NCI-H2171 treated with DMSO at 0.1 percent for 48 hours (cell line): ENCODE measurements around the gene BCL2L12.
A peak's percentile ranks its signal among the peaks of the same experiment; 100 is the strongest.
"Not testable (repeated sequence)": the region's sequence is repeated elsewhere in the genome, so short reads cannot be mapped to it uniquely, and the experiment has no call there.

ENCODE experiments used
- DNase-seq: peaks from one replicate; lab custom pipeline; 2025; lab: John Stamatoyannopoulos, UW

Gene BCL2L12, protein sequence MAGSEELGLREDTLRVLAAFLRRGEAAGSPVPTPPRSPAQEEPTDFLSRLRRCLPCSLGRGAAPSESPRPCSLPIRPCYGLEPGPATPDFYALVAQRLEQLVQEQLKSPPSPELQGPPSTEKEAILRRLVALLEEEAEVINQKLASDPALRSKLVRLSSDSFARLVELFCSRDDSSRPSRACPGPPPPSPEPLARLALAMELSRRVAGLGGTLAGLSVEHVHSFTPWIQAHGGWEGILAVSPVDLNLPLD

DNA sequence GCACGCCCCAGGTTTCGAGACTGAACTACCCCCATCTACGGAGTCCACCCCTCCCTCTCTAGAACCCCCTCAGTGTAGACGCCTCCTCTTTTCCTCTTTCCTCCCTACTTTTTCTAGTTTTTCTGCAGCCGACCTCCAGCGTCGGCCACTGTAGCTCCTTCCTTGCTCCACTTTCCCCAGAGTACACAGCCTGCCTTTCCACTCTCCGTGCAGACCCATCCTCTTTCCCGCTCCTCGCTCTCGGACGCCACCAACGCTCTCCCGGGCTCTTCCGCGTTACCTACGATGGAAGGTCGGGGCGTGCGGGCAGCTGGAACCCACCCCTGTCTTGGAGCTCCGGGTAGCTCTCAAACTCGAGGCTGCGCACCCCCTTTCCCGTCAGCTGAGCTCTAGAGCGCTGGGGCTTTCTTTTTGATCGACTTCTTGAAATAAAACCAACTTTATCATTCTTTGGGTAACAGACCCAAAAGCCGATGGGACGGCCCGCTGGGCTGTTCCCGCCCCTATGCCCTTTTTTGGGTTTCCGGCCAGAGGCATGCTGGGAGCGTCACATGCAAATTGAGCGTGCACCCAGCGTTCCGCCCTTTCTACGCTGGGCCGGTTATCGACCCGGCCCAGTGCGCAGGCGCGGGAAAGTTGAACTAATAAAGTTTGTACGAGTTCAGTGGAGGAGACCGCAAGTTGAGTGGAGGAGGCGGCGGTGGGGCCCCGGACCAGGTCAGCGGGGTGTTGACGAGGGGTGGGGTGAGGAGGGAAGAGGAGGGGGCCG is at the start of gene BCL2L12, which contains the start of gene IRF3:
TSS of gene BCL2L12 (plus strand) at position 583 of the 769 bp plus-strand sequence. CDS start 760 bp downstream, outside the sequence.
TSS of gene IRF3 (minus strand) at position 507 of the 769 bp plus-strand sequence. CDS start 1,019 bp downstream, outside the sequence.
- peak; percentile 86 for DNase-seq

DNA sequence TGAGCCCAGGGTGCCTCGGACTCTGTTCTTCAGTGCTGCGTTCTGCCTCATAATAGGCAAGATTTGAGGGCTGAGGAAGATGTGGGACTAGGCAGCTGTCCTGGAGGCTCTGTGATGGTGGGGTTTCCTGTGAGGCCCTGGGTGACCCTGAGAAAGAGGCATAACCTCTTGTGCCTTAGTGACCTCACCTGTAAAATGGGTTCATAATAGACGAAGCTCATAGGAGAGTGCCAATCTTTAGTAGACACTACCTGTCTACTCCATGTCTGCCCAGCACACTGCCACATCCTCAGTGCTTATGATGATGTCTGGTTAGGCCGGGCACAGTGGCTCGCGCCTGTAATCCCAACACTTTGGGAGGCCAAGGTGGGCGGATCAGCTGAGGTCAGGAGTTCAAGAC is 49.2 kb upstream of the BCL2L12 start:
- no peak for DNase-seq

DNA sequence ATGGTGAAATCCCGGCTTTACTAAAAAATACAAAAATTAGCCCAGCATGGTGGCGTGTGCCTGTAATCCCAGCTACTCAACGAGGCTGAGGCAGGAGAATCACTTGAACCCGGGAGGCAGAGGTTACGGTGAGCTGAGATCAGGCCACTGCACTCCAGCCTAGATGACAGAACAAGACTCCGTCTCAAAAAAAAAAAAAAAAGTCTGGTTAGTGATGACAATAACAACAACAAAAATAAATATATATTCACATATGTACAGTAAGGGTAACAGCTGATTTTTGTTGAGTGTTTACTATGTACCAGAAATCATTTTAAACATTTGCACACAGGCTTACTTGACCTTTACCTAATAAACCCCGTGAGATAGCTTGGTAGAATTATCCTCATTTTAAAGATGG is 48.8 kb upstream of the BCL2L12 start:
- no peak for DNase-seq

DNA sequence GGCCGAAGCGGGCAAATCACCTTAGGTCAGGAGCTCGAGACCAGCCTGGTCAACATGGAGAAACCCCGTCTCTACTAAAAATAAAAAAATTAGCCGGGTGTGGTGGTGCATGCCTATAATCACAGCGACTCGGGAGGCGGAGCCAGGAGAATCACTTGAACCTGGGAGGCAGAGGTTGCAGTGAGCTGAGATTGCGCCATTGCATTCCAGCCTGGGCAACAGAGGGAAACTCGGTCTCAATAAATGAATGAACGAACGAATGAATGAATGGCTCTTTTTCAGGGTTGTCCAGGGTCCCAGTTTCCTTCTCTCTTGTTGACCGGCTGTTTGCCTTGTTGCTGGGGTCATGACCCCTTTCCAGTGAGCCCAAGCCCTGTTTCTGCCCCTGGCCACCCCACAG is 47.9 kb upstream of the BCL2L12 start:
- not testable (repeated sequence) for DNase-seq

DNA sequence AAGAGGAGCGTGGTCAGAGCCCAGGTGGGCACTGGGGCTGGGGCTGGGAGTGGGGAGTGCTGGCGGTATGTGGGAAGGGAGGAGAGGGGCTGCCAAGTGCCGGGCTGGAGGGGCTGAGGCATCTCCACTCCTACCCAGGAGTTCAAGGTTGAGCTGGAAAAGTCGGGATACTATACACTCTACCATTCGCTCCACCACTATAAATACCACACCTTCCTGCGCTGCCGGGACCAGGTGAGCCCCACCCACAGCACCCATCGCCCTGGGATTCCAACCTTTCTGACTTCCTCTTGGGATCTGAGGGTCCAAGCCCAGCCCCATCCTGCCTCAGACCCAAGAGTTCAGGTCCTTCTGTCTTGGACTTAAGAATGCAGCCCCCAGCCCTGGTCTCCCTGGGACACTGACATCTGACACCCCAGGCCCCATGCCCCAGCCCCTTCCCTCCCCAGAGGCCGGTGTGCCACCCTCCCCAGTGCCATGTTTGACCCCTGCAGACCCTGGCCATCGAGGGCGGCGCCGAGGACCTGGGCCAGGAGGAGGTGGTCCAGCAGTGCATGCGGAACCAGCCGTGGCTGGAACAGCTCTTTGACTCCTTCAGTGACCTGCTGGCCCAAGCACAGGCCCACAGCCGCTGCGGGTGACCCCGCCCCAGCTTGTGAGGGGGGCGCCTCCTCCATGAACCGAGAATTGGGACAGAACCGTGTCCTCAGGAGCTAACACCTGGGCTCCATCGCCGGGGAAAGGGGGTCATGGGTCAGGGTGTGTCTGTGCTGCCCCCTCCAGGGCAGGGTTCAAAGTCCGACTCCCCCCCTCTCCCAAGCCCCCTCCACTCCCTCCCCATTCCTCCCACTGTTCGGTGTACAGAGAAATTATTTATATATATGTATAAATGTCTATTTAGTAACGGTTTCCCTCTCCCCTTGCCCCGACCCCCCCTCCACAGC is 40.5 kb upstream of the BCL2L12 start:
- DNase-seq, result no peak

DNA sequence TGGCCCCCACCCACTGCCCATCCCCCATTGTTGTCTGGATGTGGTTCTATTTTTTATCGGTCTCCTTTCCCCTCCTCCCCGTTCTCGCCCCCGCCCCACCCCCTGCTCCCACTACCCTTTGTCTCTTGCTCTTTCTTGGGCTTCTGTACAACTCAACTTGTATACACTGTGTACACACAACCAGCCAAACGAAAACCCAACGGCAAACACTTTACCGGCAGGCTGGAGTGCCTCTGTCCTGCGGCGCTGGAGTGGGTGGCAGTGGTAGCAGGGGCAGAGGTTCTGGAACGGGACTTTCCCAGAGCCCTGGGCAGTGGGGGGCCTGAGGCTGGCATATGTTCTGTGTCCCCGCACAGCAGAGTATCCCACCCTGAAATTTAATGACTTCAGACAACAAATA is 39.5 kb upstream of the BCL2L12 start:
- DNase-seq, result no peak

DNA sequence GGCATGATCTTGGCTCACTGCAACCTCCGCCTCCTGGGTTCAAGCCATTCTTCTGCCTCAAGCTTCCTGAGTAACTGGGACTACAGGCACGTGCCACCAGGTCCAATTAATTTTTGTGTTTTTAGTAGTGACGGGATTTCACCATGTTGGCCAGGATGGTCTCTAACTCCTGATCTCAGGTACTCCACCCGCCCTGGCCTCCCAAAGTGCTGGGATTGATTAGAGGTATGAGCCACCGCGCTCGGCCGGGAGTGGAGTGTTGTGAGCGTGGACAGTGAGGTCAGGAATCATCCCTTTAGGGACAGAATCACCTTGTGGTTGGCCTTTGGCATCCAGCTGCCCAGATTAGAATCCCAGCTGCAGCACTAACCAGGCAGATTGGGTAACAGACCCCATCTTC is 36.1 kb upstream of the BCL2L12 start:
- no peak for DNase-seq

DNA sequence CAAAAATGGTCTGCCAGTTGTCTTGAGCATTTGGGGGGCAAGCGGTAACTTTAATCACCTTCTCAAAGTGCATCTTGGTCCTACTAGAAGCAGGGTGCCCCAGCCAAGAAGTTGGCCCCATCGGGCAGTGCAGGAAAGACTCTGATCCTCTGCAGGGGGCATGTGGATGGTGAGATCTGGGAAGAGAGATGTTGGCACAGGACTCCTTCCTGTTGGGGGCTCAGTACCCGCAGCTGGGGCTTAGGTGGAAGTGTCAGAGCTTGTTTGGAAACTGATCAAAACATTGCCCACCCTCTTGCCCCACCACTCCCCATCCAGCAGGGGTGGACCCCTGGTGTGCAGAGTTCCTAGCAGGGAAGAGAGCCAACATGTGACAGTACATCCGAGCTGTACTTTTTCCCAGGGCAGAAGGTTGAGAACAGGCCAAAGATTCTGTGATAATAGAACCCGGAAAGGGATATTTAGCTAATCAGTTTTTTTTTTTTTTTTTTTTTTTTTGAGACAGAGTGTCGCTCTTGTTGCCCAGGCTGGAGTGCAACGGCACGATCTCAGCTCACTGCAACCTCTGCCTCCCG is 34.6 kb upstream of the BCL2L12 start:
- DNase-seq, result peak; percentile 31

DNA sequence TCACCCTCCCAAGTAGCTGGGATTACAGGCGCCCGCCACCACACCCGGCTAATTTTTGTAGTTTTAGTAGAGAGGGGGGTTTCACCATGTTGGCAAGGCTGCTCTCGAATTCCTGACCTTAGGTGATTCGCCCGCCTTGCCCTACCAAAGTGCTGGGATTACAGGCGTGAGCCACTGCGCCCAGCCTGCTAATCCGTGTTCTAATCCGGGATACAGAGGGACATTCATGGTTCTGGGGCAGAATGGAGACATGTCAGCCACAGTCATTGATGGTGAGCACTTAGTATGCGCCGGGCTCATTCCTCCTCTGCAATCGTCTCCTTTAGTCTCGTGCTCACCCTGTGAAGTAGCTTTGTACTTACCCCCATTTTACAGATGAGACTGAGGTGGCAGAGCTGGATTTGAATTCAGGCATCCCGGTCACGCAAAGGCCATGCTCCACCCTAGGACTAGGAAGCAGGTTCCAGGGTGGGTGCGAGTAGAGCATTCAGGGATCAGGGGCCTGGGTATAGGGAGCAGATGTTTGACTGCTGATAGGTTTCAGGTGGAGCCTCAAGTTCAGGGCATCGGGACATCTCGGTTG is 34.0 kb upstream of the BCL2L12 start:
- no peak for DNase-seq

DNA sequence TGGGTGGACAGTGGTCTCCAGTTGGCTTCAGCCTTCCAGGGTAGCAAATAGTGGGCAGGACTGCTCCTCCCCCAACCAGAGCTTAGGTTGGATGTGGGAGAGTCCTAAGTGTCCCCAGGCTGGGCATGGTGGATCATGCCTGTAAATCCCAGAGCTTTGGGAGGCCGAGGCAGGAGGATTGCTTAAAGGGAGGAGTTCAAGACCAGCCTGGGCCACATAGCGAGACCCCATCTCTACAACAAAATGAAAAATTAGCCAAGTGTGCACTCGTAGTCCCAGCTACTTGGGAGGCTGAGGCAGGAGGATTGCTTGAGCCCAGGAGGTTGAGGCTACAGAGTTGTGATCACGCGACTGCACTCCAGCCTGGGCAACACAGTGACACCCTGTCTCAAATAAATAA is 33.2 kb upstream of the BCL2L12 start:
- no peak for DNase-seq

DNA sequence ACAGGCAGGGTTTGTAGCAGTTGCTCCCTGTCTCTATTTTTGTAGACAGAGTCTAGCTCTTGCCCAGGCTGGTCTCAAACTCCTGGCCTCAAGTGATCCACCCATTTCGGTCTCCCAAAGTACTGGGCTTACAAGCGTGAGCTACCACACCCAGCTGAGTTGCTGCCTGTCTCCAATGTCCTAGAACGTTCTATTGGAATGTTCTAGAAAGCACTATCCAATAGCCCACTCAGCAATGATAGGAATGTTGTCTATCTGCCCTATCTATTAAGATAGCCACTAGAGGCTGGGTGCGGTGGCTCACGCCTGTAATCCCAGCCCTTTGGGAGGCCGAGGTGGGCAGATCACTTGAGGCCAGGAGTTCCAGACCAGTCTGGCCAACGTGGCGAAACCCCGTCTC is 32.5 kb upstream of the BCL2L12 start:
- not testable (repeated sequence) for DNase-seq

DNA sequence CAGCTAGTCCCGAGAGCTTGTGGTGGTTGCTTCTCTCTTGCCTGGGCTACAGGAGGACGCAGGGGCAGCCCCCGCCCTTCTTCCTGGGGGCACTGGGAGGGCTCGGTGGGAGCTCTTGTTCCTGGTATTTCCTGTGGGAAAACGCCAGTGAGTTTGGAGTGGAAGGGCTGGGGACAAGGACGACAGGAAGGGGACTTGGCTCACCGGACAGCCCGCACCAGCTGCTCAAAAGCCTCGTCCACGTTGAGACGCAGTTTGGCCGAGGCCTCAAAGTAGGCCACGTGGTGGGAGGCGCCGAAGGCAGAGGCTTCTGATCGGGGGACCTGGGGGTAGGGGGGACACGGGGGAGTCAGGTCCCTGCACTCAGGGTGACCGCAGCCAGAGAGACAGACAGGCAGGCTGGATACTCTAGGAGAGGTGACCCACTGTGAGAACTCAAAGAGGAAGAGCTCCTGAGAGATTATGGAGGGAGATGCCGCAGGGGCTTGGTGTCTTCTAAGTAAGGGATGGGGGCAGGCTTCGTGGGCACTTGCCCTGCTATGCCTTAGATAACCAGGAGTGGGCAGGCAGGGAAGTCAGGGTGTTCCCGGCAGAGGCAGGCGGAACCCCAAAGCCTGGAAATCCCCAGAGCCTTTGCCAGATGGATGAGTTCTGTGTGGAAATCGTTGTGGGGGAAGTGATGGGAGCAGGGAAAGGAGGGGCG is 30.1 kb upstream of the BCL2L12 start:
- peak; percentile 35 for DNase-seq

DNA sequence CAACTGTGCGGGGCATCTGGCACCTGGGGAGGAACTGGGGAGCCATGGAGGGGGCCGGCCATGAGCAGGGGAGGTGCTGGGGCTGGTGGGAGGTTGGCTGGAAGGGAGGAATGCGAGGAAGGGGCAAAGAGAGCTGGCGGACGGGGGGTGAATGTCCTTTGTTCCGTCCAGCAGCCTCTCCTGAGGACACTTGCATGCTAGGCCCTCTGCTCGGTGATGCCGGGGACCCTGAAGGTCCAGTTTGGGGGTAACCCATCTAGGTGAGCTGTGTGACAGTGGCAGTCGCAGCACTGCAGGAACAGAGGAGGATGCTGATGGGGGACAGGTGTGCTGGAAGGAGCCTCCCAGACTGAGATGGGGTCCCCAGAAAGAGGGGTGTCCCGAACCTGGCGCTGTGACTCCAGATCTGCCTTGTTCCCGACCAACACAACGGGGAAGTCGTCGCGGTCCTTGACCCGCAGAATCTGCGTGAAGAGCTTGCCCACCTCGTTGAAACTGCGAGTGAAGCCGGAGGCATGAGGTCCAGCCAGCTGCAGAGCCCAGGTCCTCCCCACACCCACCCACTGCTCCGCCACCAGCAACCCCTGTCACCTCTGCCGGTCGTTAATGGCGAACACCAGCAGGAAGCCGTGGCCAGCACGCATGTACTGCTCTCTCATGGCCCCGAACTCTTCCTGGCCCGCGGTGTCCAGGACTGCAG is 29.4 kb upstream of the BCL2L12 start:
- no peak for DNase-seq

DNA sequence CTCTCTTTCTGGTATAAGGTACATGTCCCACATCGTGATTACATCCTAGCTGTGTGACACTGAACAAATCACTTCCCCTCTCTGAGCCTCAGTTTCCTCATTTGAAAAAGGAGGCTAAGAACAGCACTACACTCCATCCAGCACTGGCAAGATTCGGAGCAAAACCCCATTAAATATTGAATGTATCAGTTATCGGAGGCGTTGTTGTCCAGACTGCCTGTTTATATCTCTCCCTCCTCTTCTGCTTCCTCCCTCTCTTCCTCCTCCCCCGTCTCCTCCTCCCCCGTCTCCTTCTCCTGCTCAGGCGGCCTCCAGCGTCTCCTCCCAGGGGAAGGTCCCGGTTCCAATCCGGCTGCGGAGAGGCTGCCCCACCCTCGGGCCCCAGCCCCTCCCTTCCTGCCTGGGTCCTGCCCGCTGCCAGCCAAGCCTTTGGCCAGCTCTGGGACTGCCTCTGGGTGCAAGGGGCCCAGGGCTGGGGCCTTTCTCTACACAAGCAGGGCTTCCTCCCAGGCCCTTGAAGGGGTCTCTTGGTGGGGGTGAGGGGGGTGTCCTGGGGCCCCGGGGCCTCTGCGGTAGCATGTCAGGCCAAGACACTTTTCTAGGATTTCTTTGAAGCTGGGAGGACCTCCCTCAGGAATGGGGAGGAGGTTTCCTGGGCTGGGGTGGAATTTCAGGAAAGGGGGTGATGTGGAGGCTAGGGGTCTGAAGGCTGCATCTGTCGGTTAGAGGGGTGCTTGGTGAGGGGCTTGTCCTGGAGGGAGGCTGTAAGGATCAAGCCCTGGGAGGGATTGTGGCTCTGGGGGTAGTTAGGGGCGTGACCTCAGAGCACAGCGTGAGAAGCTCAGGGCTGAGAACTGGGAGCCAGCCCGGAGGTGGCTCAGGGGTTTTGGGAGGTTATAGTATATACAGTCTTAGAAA is 27.7 kb upstream of the BCL2L12 start:
- DNase-seq, result no peak

DNA sequence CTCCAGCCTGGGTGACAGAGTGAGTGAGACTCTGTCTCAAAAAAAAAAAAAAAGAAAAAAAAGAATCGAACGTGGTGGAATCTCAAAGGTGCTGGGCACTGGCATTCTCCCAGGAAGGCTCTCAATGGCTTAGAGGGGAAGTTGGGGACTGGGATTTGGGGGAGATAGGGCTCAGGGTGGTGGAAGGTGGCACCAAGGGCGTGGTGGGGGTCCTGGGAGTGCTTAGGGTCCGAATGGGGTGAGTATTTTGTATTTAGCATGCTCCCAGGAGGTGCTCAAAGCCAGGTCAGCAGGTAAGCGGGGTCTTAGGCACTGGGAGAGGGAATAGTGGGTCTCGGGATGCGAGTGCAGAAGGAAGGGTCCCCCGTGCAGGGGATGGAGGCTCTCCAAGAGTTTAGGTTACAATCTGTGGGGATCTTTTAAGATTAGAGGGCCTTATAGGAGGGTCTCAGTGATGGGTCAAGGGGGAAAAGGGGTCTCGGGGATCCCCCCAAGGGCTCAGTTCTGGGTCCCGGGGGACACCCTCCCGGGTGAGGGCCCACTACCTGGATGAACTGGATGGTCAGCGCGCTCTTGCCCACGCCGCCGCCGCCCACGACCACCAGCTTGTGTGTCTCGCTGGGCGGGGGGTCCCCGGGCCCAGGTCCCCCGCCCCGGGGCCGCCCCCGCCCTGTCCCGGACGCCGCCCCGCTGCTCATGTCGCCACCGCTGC is 26.2 kb upstream of the BCL2L12 start:
- DNase-seq, result peak; percentile 21

DNA sequence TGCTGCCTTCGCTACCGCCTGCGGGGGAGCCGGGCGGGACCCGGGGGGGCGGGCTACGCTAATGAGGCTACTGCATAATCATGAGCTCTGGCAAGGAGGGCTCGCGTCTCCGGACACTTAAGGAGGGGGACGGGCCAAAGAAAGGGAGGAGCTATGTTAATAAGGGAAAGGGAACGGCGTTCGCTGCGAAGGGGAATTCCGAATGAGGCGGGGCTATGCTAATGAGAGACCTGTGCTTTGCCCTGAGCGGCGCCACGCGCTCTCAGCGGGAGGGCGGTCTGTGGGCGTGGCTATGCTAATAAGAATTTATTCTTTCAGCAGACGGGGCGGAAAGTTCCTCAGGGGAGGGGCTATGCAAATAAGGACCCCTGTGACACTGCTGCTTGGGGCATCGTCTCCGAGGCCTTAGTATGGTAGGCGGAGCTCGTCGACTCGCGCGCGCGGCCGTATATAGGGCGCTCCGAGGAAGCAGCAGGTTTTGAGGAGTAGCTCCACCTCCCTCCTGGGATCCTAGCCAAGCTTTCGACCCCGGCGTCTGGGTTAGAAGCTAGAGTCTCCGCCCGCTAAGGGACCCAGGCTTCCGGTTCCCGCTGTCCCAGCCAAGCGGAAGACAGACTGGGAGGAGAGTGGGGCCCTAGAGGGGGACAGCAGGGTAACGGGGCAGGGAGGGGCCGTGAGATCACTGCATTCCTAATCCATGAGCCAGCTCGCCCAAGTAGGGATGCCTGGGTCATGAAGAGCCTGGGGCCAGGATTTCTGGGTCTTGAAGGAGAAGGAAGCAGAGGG is 25.4 kb upstream of the BCL2L12 start, which contains the start of gene RRAS:
TSS of gene RRAS (minus strand) at position 31 of the 786 bp plus-strand sequence. CDS start 45 bp downstream, outside the sequence.
- DNase-seq, result peak; percentile 100

DNA sequence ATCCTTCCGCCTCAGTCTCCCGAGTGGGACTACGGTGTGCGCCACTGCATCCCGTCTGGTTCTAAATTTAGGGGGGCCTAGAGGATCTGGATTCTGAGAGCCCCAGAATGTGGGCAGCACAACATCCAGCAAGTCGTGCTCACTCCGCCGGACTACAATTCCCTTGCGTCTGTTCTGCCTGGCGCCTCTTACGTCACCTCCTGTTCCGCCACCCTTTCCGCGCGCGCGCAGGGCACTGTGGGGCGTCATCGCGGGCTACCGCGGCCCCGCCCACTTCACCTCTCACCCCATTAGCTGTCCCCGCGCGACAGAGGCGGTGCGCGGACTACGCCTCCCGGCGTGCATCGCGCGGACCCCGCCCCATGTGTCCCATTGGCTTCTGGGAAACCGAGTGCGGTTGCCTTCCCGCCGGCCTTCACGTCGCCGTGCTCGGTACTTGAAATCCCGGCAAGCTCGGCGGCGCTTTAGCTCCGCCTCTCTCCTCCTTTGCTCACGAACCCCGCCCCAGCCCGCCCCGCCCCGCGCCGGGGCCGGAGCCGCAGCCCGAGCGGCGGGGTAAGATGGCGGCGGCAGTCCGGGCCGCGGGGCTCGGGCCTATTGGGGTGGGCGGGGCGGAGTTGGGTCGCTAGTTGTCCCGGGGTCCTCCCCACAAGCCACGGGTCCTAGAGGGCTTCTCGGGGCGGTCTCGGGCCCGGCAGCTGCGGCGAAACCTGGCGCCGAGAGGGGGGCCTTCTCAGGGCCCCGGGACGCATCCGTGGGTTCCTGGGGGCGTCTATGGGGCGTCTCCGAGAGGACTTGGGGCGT is 23.8 kb upstream of the BCL2L12 start, which contains the start of gene SCAF1:
TSS of gene SCAF1 (plus strand) at position 522 of the 804 bp plus-strand sequence. CDS start 2,818 bp downstream, outside the sequence.
- DNase-seq, result peak; percentile 99
